ENCODE data around the gene SGSM1. TPM values are rescaled to one million over a fixed set of nuclear protein-coding genes. Genes with fewer than 3 reads are reported as not detected.

SGSM1 gene
- total RNA-seq, 4 donors from 2014 or later = 4.2 to 6.7 (median 5.6) TPM

- Histone ChIP-seq H3K27me3 (no peaks in the 10 kb centered on the region), H3K9me3 (no peaks in the 10 kb centered on the region), H3K36me3 (no peaks in the 10 kb centered on the region), H3K27ac (no peak overlapping the region), H3K4me3 (replicated peaks in 1 of 3) (no peak overlapping the region), H3K4me1 (no peaks in the 10 kb centered on the region)
- intact Hi-C loops (cut with DNase I) = no loop called here
- DNase-seq = no peak
- 64 to 71% methylated on average over 3 of the region's 3 CpGs for WGBS, 2 donors
- TF ChIP-seq CTCF (IDR thresholded peaks at IDR 0.05) = no peak
- TF ChIP-seq POLR2A (IDR thresholded peaks at IDR 0.05) = no peak
Observed at GRCh38 chr22:24930678-24931077, 124.7 kb downstream of the SGSM1 start.

GRCh38 chr22:24935771-24936483 lies 129.9 kb downstream of the SGSM1 start:
- intact Hi-C loops (cut with DNase I) = no loop called here
- H3K9me3 ChIP-seq = no peaks in the 10 kb centered on the region
- H3K4me3 ChIP-seq (replicated peaks in 1 of 3) = no peak overlapping the region
- DNase-seq = no peak
- no peak overlapping the region for H3K27ac ChIP-seq
- H3K27me3 ChIP-seq = no peaks in the 10 kb centered on the region
- TF ChIP-seq CTCF (IDR thresholded peaks at IDR 0.05) (no peak), POLR2A (IDR thresholded peaks at IDR 0.05) (no peak)
- no peaks in the 10 kb centered on the region for H3K36me3 ChIP-seq
- H3K4me1 ChIP-seq = no peaks in the 10 kb centered on the region

GRCh38 chr22:24937114-24937513 lies 131.1 kb downstream of the SGSM1 start:
- Histone ChIP-seq H3K4me3 (replicated peaks in 1 of 3) (no peak overlapping the region), H3K4me1 (no peaks in the 10 kb centered on the region), H3K36me3 (no peaks in the 10 kb centered on the region), H3K27me3 (no peaks in the 10 kb centered on the region), H3K9me3 (no peaks in the 10 kb centered on the region), H3K27ac (no peak overlapping the region)
- WGBS, 2 donors = 51 to 59% methylated on average over 2 of the region's 2 CpGs
- intact Hi-C loops (cut with DNase I) = no loop called here
- no peak for DNase-seq
- no peak for TF ChIP-seq POLR2A (IDR thresholded peaks at IDR 0.05)
- no peak for TF ChIP-seq CTCF (IDR thresholded peaks at IDR 0.05)

- TF ChIP-seq CTCF (IDR thresholded peaks at IDR 0.05) = peak; percentile 13 to 82 (median 70)
- no peak for TF ChIP-seq POLR2A (IDR thresholded peaks at IDR 0.05)
- intact Hi-C loops (cut with DNase I) = no loop called here
- H3K36me3 ChIP-seq = no peaks in the 10 kb centered on the region
- 5 to 13% methylated on average over 11 of the region's 11 CpGs for WGBS, 2 donors
- H3K4me1 ChIP-seq = peaks cover 11 to 14% of the 10 kb centered on the region in 2 donors
- peak; percentile 40 to 47 for DNase-seq
- H3K27ac ChIP-seq = no peak overlapping the region
- no peaks in the 10 kb centered on the region for H3K9me3 ChIP-seq
- H3K27me3 ChIP-seq = no peaks in the 10 kb centered on the region
- H3K4me3 ChIP-seq (replicated peaks in 1 of 3) = no peak overlapping the region
Observed at GRCh38 chr22:24938741-24939341, 132.8 kb downstream of the SGSM1 start.

GRCh38 chr22:24942301-24942700 lies 136.3 kb downstream of the SGSM1 start:
- Histone ChIP-seq H3K27me3 (no peaks in the 10 kb centered on the region), H3K9me3 (no peaks in the 10 kb centered on the region), H3K4me1 (peaks cover 11 to 14% of the 10 kb centered on the region in 2 donors), H3K4me3 (replicated peaks in 1 of 3) (no peak overlapping the region), H3K36me3 (no peaks in the 10 kb centered on the region), H3K27ac (peak overlapping the region; percentile 38 to 60 (median 44))
- peak; percentile 58 to 59 for DNase-seq
- intact Hi-C loops (cut with DNase I) = loop anchor here (10.0 kb wide), 1 partner anchor 222 kb away; no protein-coding TSS in a partner anchor
- TF ChIP-seq POLR2A (IDR thresholded peaks at IDR 0.05) (no peak), CTCF (IDR thresholded peaks at IDR 0.05) (no peak)
- 78 to 81% methylated on average over 3 of the region's 3 CpGs for WGBS, 2 donors
